ENCODE data around the gene KCNJ14.

KCNJ14 gene

GRCh38 chr19:48502350-48503018 is 47.1 kb downstream of the KCNJ14 start:
- peak overlapping the region; percentile 35 for H3K27ac ChIP-seq (ENCODE audit: insufficient read depth, low read length, poor library complexity, severe bottlenecking)
- DNase-seq, result no peak
- H3K4me3 ChIP-seq (ENCODE audit: insufficient read depth, low read depth, low read length, poor library complexity, severe bottlenecking), result no peak overlapping the region
- H3K27me3 ChIP-seq (replicated peaks; ENCODE audit: control insufficient read depth, insufficient read depth, low read length, poor library complexity, severe bottlenecking), result no peaks in the 10 kb centered on the region
- H3K4me1 ChIP-seq (ENCODE audit: control insufficient read depth, insufficient read depth, low read length, poor library complexity, severe bottlenecking), result peaks cover 15% of the 10 kb centered on the region
- no peaks in the 10 kb centered on the region for H3K36me3 ChIP-seq (ENCODE audit: control insufficient read depth, insufficient read depth, low read length)
- H3K9me3 ChIP-seq (ENCODE audit: control insufficient read depth, low read length), result no peaks in the 10 kb centered on the region

- no peaks in the 10 kb centered on the region for H3K9me3 ChIP-seq (ENCODE audit: control insufficient read depth, low read length)
- H3K4me1 ChIP-seq (ENCODE audit: control insufficient read depth, insufficient read depth, low read length, poor library complexity, severe bottlenecking), result peaks cover 20% of the 10 kb centered on the region
- no peak overlapping the region for H3K27ac ChIP-seq (ENCODE audit: insufficient read depth, low read length, poor library complexity, severe bottlenecking)
- peaks cover 9% of the 10 kb centered on the region for H3K36me3 ChIP-seq (ENCODE audit: control insufficient read depth, insufficient read depth, low read length)
- DNase-seq, result no peak
- no peak overlapping the region for H3K4me3 ChIP-seq (ENCODE audit: insufficient read depth, low read depth, low read length, poor library complexity, severe bottlenecking)
- H3K27me3 ChIP-seq (replicated peaks; ENCODE audit: control insufficient read depth, insufficient read depth, low read length, poor library complexity, severe bottlenecking), result no peaks in the 10 kb centered on the region
Measured at GRCh38 chr19:48506138-48506733, 50.9 kb downstream of the KCNJ14 start.

- Histone ChIP-seq H3K9me3 (ENCODE audit: control insufficient read depth, low read length) (no peaks in the 10 kb centered on the region), H3K27ac (ENCODE audit: insufficient read depth, low read length, poor library complexity, severe bottlenecking) (no peak overlapping the region), H3K27me3 (replicated peaks; ENCODE audit: control insufficient read depth, insufficient read depth, low read length, poor library complexity, severe bottlenecking) (no peaks in the 10 kb centered on the region), H3K36me3 (ENCODE audit: control insufficient read depth, insufficient read depth, low read length) (peaks cover 9% of the 10 kb centered on the region), H3K4me1 (ENCODE audit: control insufficient read depth, insufficient read depth, low read length, poor library complexity, severe bottlenecking) (peaks cover 19% of the 10 kb centered on the region), H3K4me3 (ENCODE audit: insufficient read depth, low read depth, low read length, poor library complexity, severe bottlenecking) (no peak overlapping the region)
- no peak for DNase-seq
Measured at GRCh38 chr19:48507911-48508439, 52.6 kb downstream of the KCNJ14 start.

GRCh38 chr19:48508729-48509411 is 53.5 kb downstream of the KCNJ14 start:
- DNase-seq, result no peak

GRCh38 chr19:48509467-48510194 is 54.3 kb downstream of the KCNJ14 start:
- Histone ChIP-seq H3K4me3 (ENCODE audit: insufficient read depth, low read depth, low read length, poor library complexity, severe bottlenecking) (no peak overlapping the region), H3K9me3 (ENCODE audit: control insufficient read depth, low read length) (no peaks in the 10 kb centered on the region), H3K27me3 (replicated peaks; ENCODE audit: control insufficient read depth, insufficient read depth, low read length, poor library complexity, severe bottlenecking) (no peaks in the 10 kb centered on the region), H3K36me3 (ENCODE audit: control insufficient read depth, insufficient read depth, low read length) (peaks cover 9% of the 10 kb centered on the region), H3K27ac (ENCODE audit: insufficient read depth, low read length, poor library complexity, severe bottlenecking) (no peak overlapping the region), H3K4me1 (ENCODE audit: control insufficient read depth, insufficient read depth, low read length, poor library complexity, severe bottlenecking) (peaks cover 23% of the 10 kb centered on the region)
- no peak for DNase-seq

More at GRCh38 chr19:48508729-48509411, 53.5 kb downstream of the KCNJ14 start:
- Histone ChIP-seq H3K36me3 (ENCODE audit: control insufficient read depth, insufficient read depth, low read length) (peaks cover 9% of the 10 kb centered on the region), H3K27me3 (replicated peaks; ENCODE audit: control insufficient read depth, insufficient read depth, low read length, poor library complexity, severe bottlenecking) (no peaks in the 10 kb centered on the region), H3K9me3 (ENCODE audit: control insufficient read depth, low read length) (no peaks in the 10 kb centered on the region), H3K4me1 (ENCODE audit: control insufficient read depth, insufficient read depth, low read length, poor library complexity, severe bottlenecking) (peaks cover 23% of the 10 kb centered on the region), H3K27ac (ENCODE audit: insufficient read depth, low read length, poor library complexity, severe bottlenecking) (no peak overlapping the region), H3K4me3 (ENCODE audit: insufficient read depth, low read depth, low read length, poor library complexity, severe bottlenecking) (no peak overlapping the region)

GRCh38 chr19:48510421-48511268 is 55.3 kb downstream of the KCNJ14 start:
- Histone ChIP-seq H3K9me3 (ENCODE audit: control insufficient read depth, low read length) (no peaks in the 10 kb centered on the region), H3K36me3 (ENCODE audit: control insufficient read depth, insufficient read depth, low read length) (peaks cover 9% of the 10 kb centered on the region), H3K4me1 (ENCODE audit: control insufficient read depth, insufficient read depth, low read length, poor library complexity, severe bottlenecking) (peaks cover 23% of the 10 kb centered on the region), H3K27ac (ENCODE audit: insufficient read depth, low read length, poor library complexity, severe bottlenecking) (peak overlapping the region; percentile 55), H3K27me3 (replicated peaks; ENCODE audit: control insufficient read depth, insufficient read depth, low read length, poor library complexity, severe bottlenecking) (no peaks in the 10 kb centered on the region), H3K4me3 (ENCODE audit: insufficient read depth, low read depth, low read length, poor library complexity, severe bottlenecking) (peak overlapping the region; percentile 54)
- DNase-seq, result peak; percentile 42 to 67 (median 60)

- H3K4me3 ChIP-seq (ENCODE audit: insufficient read depth, low read depth, low read length, poor library complexity, severe bottlenecking), result peak overlapping the region; percentile 54
- no peaks in the 10 kb centered on the region for H3K27me3 ChIP-seq (replicated peaks; ENCODE audit: control insufficient read depth, insufficient read depth, low read length, poor library complexity, severe bottlenecking)
- DNase-seq, result peak in 1 of 3 donors; percentile 34
- peak overlapping the region; percentile 55 for H3K27ac ChIP-seq (ENCODE audit: insufficient read depth, low read length, poor library complexity, severe bottlenecking)
- peaks cover 23% of the 10 kb centered on the region for H3K4me1 ChIP-seq (ENCODE audit: control insufficient read depth, insufficient read depth, low read length, poor library complexity, severe bottlenecking)
- H3K9me3 ChIP-seq (ENCODE audit: control insufficient read depth, low read length), result no peaks in the 10 kb centered on the region
- H3K36me3 ChIP-seq (ENCODE audit: control insufficient read depth, insufficient read depth, low read length), result peaks cover 9% of the 10 kb centered on the region
Measured at GRCh38 chr19:48511321-48511731, 56.0 kb downstream of the KCNJ14 start.

GRCh38 chr19:48511800-48512503 is 56.6 kb downstream of the KCNJ14 start, which contains the start of gene LMTK3:
LMTK3 (minus strand) TSS chr19:48511835; CDS start chr19:48511576, 259 bp downstream.
- peak; percentile 78 to 79 (median 78) for DNase-seq
- Histone ChIP-seq H3K36me3 (ENCODE audit: control insufficient read depth, insufficient read depth, low read length) (peaks cover 9% of the 10 kb centered on the region), H3K4me3 (ENCODE audit: insufficient read depth, low read depth, low read length, poor library complexity, severe bottlenecking) (peak within 1 kb of the TSS; percentile 54), H3K4me1 (ENCODE audit: control insufficient read depth, insufficient read depth, low read length, poor library complexity, severe bottlenecking) (peaks cover 23% of the 10 kb centered on the region), H3K9me3 (ENCODE audit: control insufficient read depth, low read length) (no peaks in the 10 kb centered on the region), H3K27ac (ENCODE audit: insufficient read depth, low read length, poor library complexity, severe bottlenecking) (peak within 1 kb of the TSS; percentile 63), H3K27me3 (replicated peaks; ENCODE audit: control insufficient read depth, insufficient read depth, low read length, poor library complexity, severe bottlenecking) (no peaks in the 10 kb centered on the region)

All from effector memory CD4-positive, alpha-beta T cell (primary cell).